ENCODE results near the gene SLC22A23.

Gene SLC22A23

DNA sequence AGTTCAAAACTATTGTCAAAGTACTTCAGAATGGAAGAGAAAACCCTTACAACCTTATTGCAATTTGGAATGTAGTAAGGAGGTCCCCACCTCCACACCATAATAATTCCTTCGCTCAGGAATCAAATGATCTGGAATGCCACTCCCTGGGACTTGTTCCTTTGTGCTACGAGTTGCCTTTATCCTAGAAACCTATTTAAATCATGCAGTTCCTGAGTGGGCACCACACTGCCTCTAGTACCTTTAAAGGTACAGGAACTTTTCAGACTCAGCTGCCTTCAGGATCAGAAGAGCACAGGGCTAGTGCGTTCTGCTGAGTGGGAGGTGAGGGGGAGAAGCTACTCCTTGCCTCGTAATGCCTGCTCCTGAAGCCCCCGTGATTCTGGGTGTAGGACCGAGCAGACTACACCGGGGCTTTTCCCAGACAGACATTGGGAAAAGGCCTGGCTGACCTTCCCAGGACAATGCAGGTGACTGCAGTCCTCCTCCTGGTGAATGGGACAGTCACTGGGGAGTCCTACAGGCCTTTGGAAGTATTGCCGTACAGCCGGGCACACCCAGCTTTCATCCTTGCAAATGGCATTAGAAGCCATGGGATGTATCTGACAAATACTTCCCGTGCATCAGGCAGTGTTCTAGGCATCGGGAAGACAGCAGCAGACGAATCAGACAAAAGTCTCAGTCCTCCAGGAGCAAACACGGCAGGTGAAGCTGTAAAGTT lies 217.6 kb downstream of the SLC22A23 start:
- no peak for DNase-seq (ENCODE audit: low spot score)

DNA sequence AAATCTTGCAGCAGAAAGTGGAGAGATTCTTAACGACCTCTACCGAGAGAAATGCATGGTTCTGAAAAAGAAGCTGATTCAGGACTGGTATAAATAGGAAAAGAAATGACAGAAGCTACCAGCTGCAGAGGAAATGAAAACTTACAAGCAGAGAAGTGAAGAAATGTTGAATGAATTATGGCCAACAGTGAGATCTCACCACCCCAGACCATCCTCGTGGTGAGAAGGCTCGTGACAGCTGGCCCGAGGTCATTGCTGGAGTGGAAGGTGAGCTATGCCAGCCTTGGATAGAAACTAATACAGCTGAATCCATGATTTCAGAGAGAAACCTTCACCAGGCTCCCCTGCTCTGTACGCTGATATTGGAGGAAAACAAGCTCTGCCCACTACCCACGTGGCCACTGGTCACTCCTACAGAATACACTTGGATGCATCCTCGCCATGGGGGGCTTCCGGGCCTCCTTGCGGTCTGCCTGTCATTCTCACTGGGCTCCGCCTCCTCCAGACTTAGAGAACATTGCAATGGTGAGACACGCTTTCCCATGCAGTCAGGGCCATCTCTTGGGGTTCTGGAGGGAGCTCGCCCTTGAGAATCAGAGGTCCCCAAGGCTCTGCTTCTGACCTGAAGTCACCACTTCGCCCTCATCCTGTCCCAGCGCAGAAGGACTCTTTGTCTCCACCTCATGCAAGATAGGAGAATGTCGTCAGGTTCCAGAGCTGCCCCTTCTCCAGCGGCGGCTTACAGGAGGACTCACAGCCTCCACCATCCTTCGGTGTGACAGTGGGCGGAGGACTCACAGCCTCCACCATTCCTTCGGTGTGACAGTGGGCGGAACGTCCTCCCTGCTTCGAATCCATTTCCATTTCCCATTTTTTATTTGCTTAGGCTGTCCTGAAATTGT lies 218.8 kb downstream of the SLC22A23 start:
- no peak for DNase-seq (ENCODE audit: low spot score)

DNA sequence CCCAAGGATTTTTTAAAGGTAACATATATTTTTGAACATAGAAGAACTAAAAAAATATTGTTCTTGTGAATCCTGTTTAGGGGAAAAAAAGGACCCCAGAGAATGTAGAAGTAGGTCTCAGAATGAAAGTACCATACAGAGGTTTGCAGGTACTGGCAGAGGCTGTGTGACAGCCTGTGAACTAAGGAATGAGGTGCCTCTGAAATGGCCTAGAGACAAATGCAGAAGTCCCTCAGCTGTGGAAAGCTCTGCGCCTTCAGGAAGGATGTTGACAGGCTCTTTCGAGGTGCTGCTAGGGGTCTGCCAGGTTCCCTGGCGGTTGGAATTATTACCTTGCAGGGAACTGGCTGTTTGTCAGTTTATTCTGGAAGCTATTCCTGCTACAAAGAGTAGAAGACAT lies 220.8 kb downstream of the SLC22A23 start:
- no peak for DNase-seq (ENCODE audit: low spot score)

DNA sequence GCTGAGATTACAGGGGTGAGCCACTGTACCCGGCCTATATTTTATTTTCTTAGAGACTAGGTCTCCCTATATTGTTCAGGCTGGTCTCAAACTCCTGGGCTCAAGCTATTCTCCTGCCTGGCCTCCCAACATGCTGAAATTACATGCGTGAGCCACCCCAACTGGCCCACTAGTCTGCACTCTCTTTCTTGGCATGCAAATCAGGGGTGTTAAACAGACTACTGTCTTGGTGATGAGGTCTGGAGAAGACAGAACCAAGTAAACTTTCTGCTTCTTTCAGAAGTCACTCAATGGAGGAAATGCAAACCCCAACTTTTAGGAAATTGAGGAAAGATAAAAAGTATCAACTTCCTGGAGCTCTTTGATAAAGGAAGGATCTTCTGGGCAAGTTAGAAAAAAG lies 221.4 kb downstream of the SLC22A23 start:
- DNase-seq (ENCODE audit: low spot score): no peak

DNA sequence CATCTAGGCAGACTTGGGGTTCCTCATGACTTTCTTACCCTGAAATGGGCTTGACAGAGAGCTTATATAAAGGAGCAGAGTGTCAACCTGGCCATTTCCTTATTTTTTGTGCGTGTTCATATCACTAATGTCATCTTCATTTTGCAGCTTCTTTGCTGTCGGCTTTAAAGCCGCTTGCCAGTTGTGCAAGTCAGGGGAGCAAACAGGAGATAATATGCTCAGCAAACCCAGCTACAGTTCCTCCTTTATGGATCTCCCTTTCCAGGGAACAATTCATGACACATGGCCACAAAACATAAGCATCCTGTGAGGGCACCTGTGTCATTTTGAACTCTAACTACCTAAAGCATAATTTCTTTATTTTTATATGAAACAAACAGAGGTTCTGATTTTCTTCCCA lies 222.9 kb downstream of the SLC22A23 start:
- DNase-seq (ENCODE audit: low spot score): no peak

DNA sequence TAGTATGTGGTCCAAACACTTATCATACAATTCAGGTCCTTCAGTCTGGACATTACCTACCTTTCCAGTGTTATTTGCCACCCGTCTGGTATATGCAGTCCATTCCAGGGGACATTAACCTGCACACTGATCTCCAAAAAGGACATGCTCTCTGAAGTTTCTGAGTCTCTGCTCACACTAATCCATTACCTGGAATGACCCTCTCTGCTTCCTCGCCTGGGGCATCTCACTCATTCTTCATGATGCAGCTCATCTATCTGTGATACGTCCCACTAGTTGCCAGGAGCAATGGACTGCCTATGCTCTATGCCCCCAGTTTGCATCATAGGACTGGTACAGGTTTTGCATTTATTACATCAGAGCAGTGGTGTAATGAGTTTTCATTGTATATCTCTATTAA lies 223.5 kb downstream of the SLC22A23 start:
- no peak for DNase-seq (ENCODE audit: low spot score)

DNA sequence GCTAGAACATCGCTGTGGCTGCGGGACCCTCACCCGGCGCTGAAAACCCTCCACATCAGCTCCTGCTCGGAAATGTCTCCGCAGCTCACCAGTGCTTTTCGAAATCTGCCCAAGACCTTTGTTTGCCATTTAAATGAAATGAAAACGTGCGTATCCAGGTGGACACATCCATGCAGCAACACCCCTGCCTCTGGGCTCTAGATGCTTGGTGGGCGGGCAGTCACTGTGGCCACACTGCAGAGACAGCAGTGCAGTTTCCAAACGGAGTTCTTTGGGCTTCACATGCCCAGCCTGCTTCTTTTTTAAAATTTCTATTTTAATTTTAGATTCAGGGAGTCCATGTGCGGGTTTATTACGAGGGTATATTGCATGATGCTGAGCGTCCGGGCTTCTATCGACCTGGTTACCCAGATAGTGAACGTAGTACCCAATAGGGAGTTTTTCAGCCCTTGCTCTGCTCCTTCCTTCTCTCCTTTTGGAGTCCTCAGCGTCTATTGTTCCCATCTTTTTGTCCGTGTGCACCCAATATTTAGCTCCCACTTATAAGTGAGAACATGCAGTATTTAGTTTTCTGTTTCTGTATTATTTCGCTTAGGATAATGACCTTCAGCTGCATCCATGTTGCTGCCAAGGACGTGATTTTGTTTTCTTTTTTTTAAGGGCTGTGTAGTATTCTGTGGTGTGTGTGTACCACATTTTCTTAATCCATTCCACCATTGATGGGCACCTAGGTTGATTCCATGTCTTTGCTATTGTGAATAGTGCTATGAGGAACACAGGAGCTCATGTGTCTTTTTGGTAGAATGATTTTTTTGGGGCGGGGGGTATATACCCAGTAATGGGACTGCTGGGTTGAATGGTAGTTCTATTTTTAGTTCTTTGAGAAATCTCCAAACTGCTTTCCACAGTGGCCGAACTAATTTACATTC lies 224.6 kb downstream of the SLC22A23 start:
- DNase-seq (ENCODE audit: low spot score): no peak

DNA sequence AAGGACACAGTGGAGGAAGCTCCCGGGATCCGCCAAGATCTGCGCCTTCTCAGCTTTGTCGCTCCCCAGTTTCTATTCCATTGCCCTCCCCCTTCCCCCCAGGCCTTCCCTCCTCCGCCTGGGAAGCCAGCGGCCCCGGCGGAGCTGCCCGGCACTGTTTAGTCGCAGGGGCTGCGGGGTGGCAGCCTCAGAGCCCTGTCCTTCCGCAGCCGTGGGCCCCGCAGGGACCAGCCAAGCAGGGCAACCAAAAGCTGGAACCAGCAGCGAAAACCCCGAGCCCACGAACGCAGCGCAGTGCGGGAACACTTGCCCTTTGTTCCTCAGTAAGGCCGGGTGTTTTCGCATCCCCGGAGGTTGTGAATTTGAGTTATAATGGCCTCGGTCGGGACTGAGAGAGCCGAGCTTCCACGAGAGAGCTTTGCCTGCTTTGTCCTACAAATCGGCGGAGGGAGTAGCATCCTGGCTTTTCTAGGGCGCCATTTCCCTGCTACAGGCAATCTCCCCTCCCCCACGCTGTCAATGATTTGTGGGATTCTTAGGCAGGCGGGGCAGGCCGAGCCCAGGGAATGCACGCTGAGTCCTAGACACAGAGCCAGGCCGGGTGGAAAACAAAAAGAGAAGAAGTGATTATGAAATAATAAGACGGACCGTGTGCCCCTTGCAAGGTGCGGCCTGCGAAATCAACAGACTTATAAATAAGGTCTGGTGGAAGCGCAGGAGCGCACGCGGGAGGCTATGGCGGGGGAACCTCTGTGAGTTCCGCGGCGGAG lies 225.4 kb downstream of the SLC22A23 start:
- DNase-seq (ENCODE audit: low spot score): no peak

DNA sequence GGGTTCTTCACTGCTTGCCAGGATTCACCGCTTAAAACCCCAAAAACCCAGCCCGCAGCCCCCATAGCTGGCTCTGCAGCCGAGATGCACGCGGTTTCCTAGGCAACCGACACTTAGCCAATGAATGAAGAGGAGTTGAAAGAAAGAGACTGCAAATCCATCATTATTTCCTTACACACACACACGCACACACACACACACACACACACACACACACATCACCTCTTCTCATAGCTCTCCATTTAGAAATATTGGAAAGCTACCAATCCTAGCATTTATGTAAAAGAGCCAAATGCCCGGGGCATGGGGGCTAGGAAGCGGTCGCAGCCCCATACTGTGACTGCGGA lies 226.0 kb downstream of the SLC22A23 start:
- DNase-seq (ENCODE audit: low spot score): no peak

DNA sequence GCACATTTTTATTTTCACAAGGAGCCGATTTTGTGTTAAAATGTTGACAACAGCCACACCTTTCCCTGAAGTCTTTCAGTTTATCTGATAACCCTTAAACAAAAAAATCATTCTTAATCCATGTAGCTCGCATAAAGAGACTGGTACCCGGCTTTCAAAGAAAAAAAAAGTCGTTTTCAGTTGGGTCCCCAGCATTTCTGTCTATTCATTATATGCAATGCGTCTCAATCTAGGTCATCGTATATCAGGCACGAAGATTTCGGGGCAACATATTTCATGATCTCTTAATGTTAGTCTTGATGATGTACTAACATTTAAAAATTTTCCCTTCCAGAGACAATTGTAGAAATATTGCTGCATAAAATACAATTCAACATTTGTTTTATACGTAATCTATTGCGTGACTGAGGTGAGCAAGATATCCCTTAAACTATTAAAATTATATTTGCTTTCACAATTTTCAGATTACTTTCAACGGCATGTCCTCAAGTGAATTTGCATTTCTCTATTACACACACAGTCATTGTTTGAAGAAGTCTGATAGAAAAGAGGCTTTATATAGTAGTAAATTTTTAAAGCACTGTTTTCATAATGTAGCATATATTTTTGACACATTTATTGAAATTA lies 226.5 kb downstream of the SLC22A23 start:
- no peak for DNase-seq (ENCODE audit: low spot score)

DNA sequence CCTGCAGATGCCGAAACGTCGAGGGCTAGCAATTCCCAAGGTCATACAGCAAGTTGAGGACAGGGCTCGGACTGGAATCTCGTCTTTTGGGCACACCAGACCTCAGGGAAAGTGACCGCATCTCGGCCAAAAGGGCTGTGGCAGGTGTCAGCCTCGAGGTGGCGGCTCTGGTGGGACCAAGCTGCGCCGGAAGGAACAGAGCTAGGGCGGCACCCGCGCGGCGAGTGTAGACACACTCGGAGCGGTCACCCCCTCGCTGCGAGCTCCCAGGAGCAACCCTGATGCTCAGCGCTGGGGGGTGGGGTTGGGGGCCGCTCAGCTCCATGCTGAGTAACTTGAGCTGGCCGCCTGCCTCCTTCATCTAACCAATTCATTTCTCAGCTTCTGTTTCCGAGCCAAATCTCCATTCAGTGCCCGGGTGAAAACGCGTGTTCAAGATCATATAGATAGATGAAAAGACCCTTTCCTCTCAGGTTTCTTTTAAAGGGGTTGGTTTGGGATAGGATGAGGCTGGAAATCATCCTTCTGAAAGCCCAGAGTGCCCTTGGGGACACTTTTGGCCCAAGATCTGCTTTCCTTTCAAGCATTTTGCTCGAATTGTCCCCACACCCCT lies 227.2 kb downstream of the SLC22A23 start:
- no peak for DNase-seq (ENCODE audit: low spot score)

DNA sequence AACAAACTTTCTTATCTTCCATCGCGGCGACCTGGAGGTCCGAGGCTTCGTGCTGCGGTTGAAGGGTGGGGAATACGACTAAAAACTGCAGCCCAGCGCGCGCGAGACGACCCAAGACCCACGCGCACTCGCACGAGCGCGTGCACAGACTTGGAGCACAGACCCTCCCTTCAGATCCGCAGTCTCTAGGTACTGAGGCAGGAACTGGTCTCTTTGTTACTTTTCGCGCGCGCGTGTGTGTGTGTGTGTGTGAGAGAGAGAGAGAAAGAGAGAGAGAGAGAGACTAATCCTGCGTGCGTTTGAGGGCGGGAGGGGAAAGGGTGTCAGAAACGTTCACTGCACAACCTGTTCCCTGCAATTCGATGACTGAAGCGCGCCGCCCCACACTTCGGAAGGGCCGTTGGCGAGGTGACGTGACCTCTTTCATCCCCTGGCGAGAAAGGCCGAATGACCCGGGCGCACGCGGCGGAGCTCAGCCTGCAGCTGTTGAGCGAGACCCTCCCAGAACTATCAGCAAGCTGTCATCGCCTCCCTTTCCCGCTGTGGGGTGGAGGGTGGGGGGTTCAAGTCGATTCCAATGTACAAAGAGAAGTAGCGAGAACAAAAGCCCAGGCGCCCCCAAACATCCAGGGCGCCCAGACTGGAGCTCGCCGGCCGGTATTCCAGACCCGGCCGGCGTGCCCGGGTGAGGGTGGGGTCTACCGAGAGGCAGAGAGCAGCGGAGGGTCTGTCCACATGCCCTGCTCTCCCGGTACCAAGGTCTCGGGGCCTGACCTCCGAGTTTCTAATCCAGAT lies 227.9 kb downstream of the SLC22A23 start:
- no peak for DNase-seq (ENCODE audit: low spot score)

DNA sequence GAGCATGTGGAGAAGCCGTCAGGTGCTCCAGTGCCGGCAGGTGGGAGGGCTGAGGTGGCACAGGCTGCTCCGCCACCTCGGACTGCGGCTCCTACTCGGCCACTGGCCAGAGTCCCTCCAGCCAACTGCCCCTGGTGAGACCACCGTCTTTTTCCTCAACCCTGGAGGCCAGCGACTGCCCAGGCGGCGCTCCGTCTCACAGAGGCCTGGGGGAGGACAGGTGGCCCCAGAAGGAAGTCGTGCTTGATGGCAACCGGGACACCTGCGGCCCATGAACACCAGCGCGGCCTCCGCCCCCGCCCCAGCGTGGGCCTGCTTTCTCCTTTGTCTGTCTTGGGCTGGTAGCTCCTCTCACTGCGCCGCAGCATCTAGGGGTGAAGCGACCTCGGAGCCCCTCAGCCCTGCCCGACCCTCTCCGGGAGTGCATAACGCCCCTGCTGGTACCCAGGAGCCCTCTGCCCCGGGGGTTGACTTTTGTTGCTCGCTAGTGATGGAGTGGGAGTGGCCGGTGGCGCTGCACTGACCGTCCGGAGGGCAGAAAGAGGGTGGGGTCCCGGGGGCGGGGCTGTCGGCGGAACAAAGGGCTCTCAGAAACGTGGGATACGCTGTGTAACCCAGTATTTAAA lies 228.7 kb downstream of the SLC22A23 start:
- peak; percentile 59 for DNase-seq (ENCODE audit: low spot score)

DNA sequence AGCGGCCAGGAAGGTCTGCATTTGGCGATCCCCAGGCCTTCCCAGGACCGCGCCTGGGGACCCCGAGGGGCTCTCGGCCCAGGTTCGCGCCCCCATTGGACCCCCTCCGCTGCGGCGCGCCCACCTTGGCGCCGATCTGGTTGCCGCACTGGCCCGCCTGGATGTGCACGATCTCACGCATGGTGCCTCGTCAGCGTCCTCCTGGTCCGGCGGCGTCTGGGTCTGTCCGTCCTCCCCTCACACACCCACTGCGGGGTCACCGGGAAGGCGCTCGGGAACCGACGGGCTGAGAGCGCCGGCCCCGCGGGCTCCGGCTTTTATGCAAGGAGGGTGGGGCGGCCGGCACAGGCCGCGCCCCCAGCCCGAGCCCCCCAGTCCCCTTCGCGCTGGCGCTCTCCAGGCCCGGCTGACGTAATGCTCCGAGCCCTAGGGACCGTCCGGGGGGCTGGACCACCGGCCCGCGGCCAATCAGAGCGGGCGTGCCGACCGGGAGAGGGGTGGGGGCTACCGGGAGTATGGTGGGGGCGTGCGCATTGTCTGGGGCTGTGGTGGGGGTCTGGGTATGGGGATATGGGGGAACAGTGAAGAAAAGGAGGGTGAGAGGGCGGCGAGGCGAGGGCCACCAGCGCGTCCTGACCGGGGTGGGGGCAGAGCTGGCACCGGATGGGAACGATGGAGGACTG lies 229.3 kb downstream of the SLC22A23 start, which contains the start of gene TUBB2B:
Gene TUBB2B (minus strand): TSS at position 291 of the 683 bp plus-strand sequence. CDS start 110 bp downstream, at position 181.
- peak; percentile 51 for DNase-seq (ENCODE audit: low spot score)

DNA sequence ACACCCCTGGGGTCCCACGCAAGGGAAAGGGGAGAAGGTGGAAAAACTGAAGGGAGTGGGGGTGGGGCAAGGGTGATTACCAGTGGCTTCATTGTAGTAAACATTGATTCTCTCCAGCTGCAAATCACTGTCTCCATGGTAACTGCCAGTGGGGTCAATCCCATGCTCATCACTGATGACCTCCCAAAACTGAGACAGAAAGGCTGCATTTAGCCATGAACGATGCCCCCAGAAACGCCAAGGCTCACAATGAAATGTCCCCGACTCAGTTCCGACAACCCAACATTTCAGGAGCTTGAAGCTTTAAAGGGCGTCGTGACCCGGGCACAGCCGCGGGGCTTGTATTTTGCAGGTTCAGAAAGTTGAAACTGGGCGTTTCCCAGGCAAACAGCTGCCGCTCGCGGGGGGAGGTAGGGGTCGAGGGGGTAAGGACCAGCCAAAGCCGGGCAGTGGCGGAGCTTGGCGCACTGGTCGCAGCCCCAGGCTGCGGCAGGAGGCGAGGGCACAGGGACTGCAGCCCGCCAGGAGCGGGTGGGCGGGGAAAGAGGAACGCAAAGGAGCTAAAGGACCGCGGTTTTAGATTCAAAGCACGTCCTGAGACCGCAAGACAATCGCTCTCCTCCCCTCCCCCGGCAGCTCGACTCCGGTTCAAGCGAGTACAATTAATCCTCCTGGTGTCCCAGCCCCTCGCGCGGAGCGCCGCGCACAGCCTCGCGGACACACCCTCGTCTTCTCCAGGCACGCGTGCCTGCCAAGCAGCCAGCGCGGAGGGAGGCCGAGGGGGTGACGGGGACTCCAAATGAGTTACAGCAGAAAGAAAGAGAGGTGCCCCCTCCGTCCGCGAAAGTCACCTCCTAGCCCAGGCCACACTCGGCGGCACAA lies 230.1 kb downstream of the SLC22A23 start:
- peak; percentile 54 for DNase-seq (ENCODE audit: low spot score)

DNA sequence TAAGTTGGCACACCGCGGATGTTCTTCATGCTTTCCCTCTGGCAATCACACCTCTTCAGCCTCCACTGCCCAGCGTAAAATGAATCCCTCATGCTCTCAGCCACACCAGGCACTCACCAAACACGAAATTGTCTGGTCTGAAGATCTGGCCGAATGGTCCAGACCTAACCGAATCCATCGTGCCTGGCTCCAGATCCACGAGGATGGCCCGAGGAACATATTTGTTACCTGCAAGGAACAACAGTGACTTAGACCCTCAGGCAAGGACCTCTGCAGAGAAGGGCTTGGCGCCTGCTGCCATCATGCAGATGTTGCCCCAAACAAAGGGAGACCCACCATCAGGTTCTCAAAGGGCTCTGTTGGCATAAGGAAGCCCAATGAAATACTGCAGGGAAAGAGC lies 230.8 kb downstream of the SLC22A23 start:
- DNase-seq (ENCODE audit: low spot score): no peak

DNA sequence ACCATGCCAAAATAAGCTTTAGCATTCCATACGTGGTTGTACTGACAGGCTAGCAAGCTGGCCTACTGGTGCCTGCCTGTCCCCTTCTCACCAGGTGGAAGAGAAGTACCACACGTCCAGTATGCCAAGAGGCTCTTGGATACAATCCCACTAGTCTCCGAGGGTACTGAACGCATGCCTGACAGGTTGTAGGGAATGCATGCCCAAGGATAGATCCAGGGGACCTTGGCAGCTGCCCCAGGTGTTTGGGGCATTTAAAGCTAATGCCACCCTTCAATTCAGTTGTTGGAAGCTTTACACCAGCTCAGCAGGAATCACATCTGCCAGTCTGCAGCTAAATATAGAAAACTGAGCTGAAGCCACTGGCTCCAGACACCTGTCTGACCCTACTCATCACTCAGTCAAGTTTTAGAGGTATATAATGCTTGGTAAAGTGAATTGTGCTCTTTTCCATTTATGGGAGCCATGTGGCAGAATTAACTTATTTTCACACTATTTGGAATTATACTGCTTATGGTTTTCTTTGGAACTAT lies 234.3 kb downstream of the SLC22A23 start:
- DNase-seq (ENCODE audit: low spot score): no peak
